Motor neuron (in vitro differentiated cells): ENCODE measurements around the gene ZBP1. TPM values are rescaled to one million over a fixed set of nuclear protein-coding genes. Genes with fewer than 3 reads are reported as not detected.
A peak's percentile ranks its signal among the peaks of the same experiment; 100 is the strongest.

Experiments
- ATAC-seq, 8 experiments: fragments of 200-7000 bp; cut with Tn5 transposase; replicated peaks in 6 of 8; 2 replicates each; pipeline ENCODE4 v1.8.0; 2021; ENCODE audit warnings: mild to moderate bottlenecking in 8 of 8, moderate library complexity in 8 of 8
- H3K27ac ChIP-seq, 2 donors: fragments of 250-450 bp; sonication (Bioruptor Pico); 2 replicates each; pipeline ENCODE4 v1.9.0; 2021; ENCODE audit warnings: antibody characterized with exemption in 2 of 2, mild to moderate bottlenecking in 2 of 2, moderate library complexity in 1 of 2
- H3K4me1 ChIP-seq, 2 donors: fragments of 250-450 bp; sonication (Bioruptor Pico); replicated peaks in 1 of 2; 2 replicates each; pipeline ENCODE4 v1.6.1; 2021; ENCODE audit warnings: antibody characterized with exemption in 2 of 2, mild to moderate bottlenecking in 2 of 2, moderate library complexity in 1 of 2
- H3K4me3 ChIP-seq, 5 donors: fragments of 250-450 bp; sonication (Bioruptor Pico); 2 replicates each; pipeline ENCODE4 v1.9.0; 2021; ENCODE audit warnings: antibody characterized with exemption in 5 of 5, mild to moderate bottlenecking in 5 of 5, moderate library complexity in 4 of 5
- WGBS, 10 experiments: fragments of 450-650 bp; shearing (Covaris generic); methylation state at CpG; one replicate each; pipeline ENCODE4 v1.0.0; 2022; 5-methylcytosine and 5-hydroxymethylcytosine counted together
- in situ Hi-C, 9 experiments: fragments of 400-800 bp; cut with MboI; loops; one replicate each; pipeline ENCODE4 v1.15.0; 2021; ENCODE audit warnings: low sequenced_read_pairs in 9 of 9, low pct_unique_long_range_greater_than_20kb in 2 of 9; ENCODE audit not compliant: unreplicated experiment in 9 of 9
- total RNA-seq, 8 experiments: library from RNA; unstranded; fragments of 300-600 nt; gene quantifications; 2 replicates each; pipeline versions ENCODE4 v1.2.3 to v1.2.4, GENCODE V29; 2022

Gene ZBP1
- total RNA-seq, 8 experiments from 2014 or later = 0.09 to 1.00 (median 0.30) TPM; not detected in 2

- Histone ChIP-seq H3K27ac (peak overlapping the region in 1 of 2 donors; percentile 4), H3K4me1 (peaks cover 62 to 70% of the 10 kb centered on the region in 2 donors), H3K4me3 (no peak overlapping the region)
- peak in 7 of 8 experiments; percentile 7 to 55 (median 16) for ATAC-seq
- WGBS, 10 experiments = 17 to 62% (median 36%) methylated on average over 3 to 15 of the region's 21 CpGs; no CpG with 5 or more reads in 2 of the 10 experiments
- in situ Hi-C loops = loop anchor here in 1 of 9 experiments (25.0 kb wide), 1 partner anchor 630 kb away; no protein-coding TSS in a partner anchor
These were observed 37.6 kb downstream of the ZBP1 start for GRCh38 chr20:57582432-57583288.

- H3K27ac ChIP-seq = no peak overlapping the region
- no peak for ATAC-seq
- in situ Hi-C loops = loop anchor here in 1 of 9 experiments (25.0 kb wide), 1 partner anchor 630 kb away; no protein-coding TSS in a partner anchor
- no peak overlapping the region for H3K4me3 ChIP-seq
- 0 to 100% (median 82%) methylated on average over 1 to 4 of the region's 5 CpGs; no CpG with 5 or more reads in 4 of the 10 experiments for WGBS, 10 experiments
- H3K4me1 ChIP-seq = peaks cover 62 to 72% of the 10 kb centered on the region in 2 donors
These were observed 38.2 kb downstream of the ZBP1 start for GRCh38 chr20:57582029-57582378.

GRCh38 chr20:57581202-57582028, 38.8 kb downstream of the ZBP1 start:
- Histone ChIP-seq H3K4me1 (peaks cover 64 to 72% of the 10 kb centered on the region in 2 donors), H3K4me3 (no peak overlapping the region), H3K27ac (peak overlapping the region in 1 of 2 donors; percentile 28)
- in situ Hi-C loops = loop anchor here in 1 of 9 experiments (25.0 kb wide), 1 partner anchor 631 kb away; no protein-coding TSS in a partner anchor
- WGBS, 10 experiments = 0 to 100% (median 82%) methylated on average over 1 to 3 of the region's 14 CpGs; no CpG with 5 or more reads in 2 of the 10 experiments
- ATAC-seq = no peak

GRCh38 chr20:57580478-57581201, 39.6 kb downstream of the ZBP1 start:
- ATAC-seq = peak in 7 of 8 experiments; percentile 2 to 53 (median 18)
- H3K4me3 ChIP-seq = no peak overlapping the region
- peaks cover 63 to 72% of the 10 kb centered on the region in 2 donors for H3K4me1 ChIP-seq
- in situ Hi-C loops = loop anchor here in 1 of 9 experiments (25.0 kb wide), 1 partner anchor 632 kb away; no protein-coding TSS in a partner anchor
- H3K27ac ChIP-seq = peak overlapping the region; percentile 13 to 28
- 15 to 96% (median 76%) methylated on average over 2 to 9 of the region's 13 CpGs; no CpG with 5 or more reads in 2 of the 10 experiments for WGBS, 10 experiments

- in situ Hi-C loops = loop anchor here in 1 of 9 experiments (25.0 kb wide), 1 partner anchor 632 kb away; no protein-coding TSS in a partner anchor
- 0 to 20% (median 4%) methylated on average over 1 to 17 of the region's 21 CpGs; no CpG with 5 or more reads in 3 of the 10 experiments for WGBS, 10 experiments
- Histone ChIP-seq H3K4me3 (no peak overlapping the region), H3K4me1 (peaks cover 65 to 72% of the 10 kb centered on the region in 2 donors), H3K27ac (peak overlapping the region; percentile 13 to 62)
- ATAC-seq = peak; percentile 78 to 95 (median 90)
These were observed 40.3 kb downstream of the ZBP1 start for GRCh38 chr20:57579898-57580447.

- Histone ChIP-seq H3K4me3 (no peak overlapping the region), H3K4me1 (peaks cover 69 to 73% of the 10 kb centered on the region in 2 donors), H3K27ac (peak overlapping the region; percentile 7 to 62)
- in situ Hi-C loops = loop anchor here in 1 of 9 experiments (25.0 kb wide), 1 partner anchor 633 kb away; no protein-coding TSS in a partner anchor
- 0 to 27% (median 0%) methylated on average over 1 to 5 of the region's 11 CpGs; no CpG with 5 or more reads in 5 of the 10 experiments for WGBS, 10 experiments
- peak in 2 of 8 experiments; percentile 6 to 13 for ATAC-seq
These were observed 40.8 kb downstream of the ZBP1 start for GRCh38 chr20:57579331-57579897.

- in situ Hi-C loops = loop anchor here in 1 of 9 experiments (25.0 kb wide), 1 partner anchor 634 kb away; no protein-coding TSS in a partner anchor
- ATAC-seq = no peak
- WGBS, 10 experiments = 0 to 100% (median 57%) methylated on average over 1 to 5 of the region's 10 CpGs; no CpG with 5 or more reads in 4 of the 10 experiments
- Histone ChIP-seq H3K4me1 (peaks cover 77 to 81% of the 10 kb centered on the region in 2 donors), H3K27ac (no peak overlapping the region), H3K4me3 (no peak overlapping the region)
These were observed 41.6 kb downstream of the ZBP1 start for GRCh38 chr20:57578476-57579165.

GRCh38 chr20:57577679-57578475, 42.3 kb downstream of the ZBP1 start:
- 40 to 87% (median 53%) methylated on average over 1 to 7 of the region's 10 CpGs; no CpG with 5 or more reads in 5 of the 10 experiments for WGBS, 10 experiments
- H3K4me3 ChIP-seq = no peak overlapping the region
- no peak for ATAC-seq
- no peak overlapping the region for H3K27ac ChIP-seq
- in situ Hi-C loops = loop anchor here in 1 of 9 experiments (25.0 kb wide), 1 partner anchor 634 kb away; no protein-coding TSS in a partner anchor
- peaks cover 78 to 81% of the 10 kb centered on the region in 2 donors for H3K4me1 ChIP-seq

GRCh38 chr20:57576617-57577550, 43.3 kb downstream of the ZBP1 start:
- no peak overlapping the region for H3K27ac ChIP-seq
- in situ Hi-C loops = loop anchor here in 1 of 9 experiments (25.0 kb wide), 1 partner anchor 635 kb away; no protein-coding TSS in a partner anchor
- WGBS, 10 experiments = 15 to 100% (median 46%) methylated on average over 1 to 6 of the region's 6 CpGs
- no peak for ATAC-seq
- H3K4me3 ChIP-seq = no peak overlapping the region
- peaks cover 74 to 77% of the 10 kb centered on the region in 2 donors for H3K4me1 ChIP-seq
